OCI-LY1 (cell line): ENCODE data around the gene MKNK1.

Experiments used
- CTCF ChIP-seq: fragments of 200-600 bp; sonication (generic), shearing (Covaris generic); IDR thresholded peaks from 2 replicates; pipeline ENCODE4 v1.5.1; 2017; ENCODE audit warnings: mild to moderate bottlenecking, antibody characterized with exemption, low read length, moderate library complexity, mixed read lengths
- EZH2 ChIP-seq: fragments of 200-600 bp; sonication (generic), shearing (Covaris generic); IDR thresholded peaks from 2 replicates; pipeline ENCODE4 v1.8.0; 2017; ENCODE audit warnings: borderline replicate concordance, mixed run types, mild to moderate bottlenecking, antibody characterized with exemption, low read length, moderate library complexity, mixed read lengths

- TF ChIP-seq EZH2 = no peak
- no peak for TF ChIP-seq CTCF
Measured at GRCh38 chr1:46623743-46624644, 19.9 kb upstream of the MKNK1 start.
